H9 (cell line): ENCODE measurements around the gene HIVEP1. TPM values are rescaled to one million over a fixed set of nuclear protein-coding genes. Genes with fewer than 3 reads are reported as not detected.

ENCODE experiments used
- DNase-seq: peaks from one replicate; pipeline ENCODE4 v3.0.0-alpha.2; 2017
- H2AFZ ChIP-seq: one replicate; pipeline ENCODE4 v1.6.1; 2013; ENCODE audit warnings: mild to moderate bottlenecking, low read length, control low read depth, moderate library complexity
- H2AK5ac ChIP-seq: 2 replicates; pipeline ENCODE4 v1.6.1; 2013; ENCODE audit warnings: low read length, control low read depth, mixed read lengths; ENCODE audit not compliant: insufficient read length
- H2BK120ac ChIP-seq: one replicate; pipeline ENCODE4 v1.6.1; 2013; ENCODE audit warnings: low read depth, mild to moderate bottlenecking, low read length, control low read depth, inconsistent platforms; ENCODE audit not compliant: poor library complexity, severe bottlenecking
- H2BK12ac ChIP-seq: 2 replicates; pipeline ENCODE4 v1.6.1; 2013; ENCODE audit warnings: low read length, control low read depth, mixed read lengths, low read depth; ENCODE audit not compliant: insufficient read length
- H2BK15ac ChIP-seq: 2 replicates; pipeline ENCODE4 v1.6.1; 2013; ENCODE audit warnings: low read depth, low read length, control low read depth
- H2BK20ac ChIP-seq: one replicate; pipeline ENCODE4 v1.6.1; 2013; ENCODE audit warnings: low read depth, mild to moderate bottlenecking, low read length, control low read depth, inconsistent platforms; ENCODE audit not compliant: poor library complexity, severe bottlenecking
- H2BK5ac ChIP-seq: 2 replicates; pipeline ENCODE4 v1.6.1; 2013; ENCODE audit warnings: low read length, control low read depth, mixed read lengths; ENCODE audit not compliant: insufficient read length
- H3K14ac ChIP-seq: 2 replicates; pipeline ENCODE4 v1.6.1; 2013; ENCODE audit warnings: low read length, control low read depth; ENCODE audit not compliant: insufficient read depth
- H3K18ac ChIP-seq: 2 replicates; pipeline ENCODE4 v1.6.1; 2013; ENCODE audit warnings: low read depth, mild to moderate bottlenecking, mixed read lengths, low read length, control low read depth; ENCODE audit not compliant: insufficient read length
- H3K23ac ChIP-seq: 2 replicates; pipeline ENCODE4 v1.6.1; 2013; ENCODE audit warnings: low read length, control low read depth, mixed read lengths, low read depth; ENCODE audit not compliant: insufficient read length
- H3K23me2 ChIP-seq: 2 replicates; pipeline ENCODE4 v1.6.1; 2013; ENCODE audit warnings: low read depth, mild to moderate bottlenecking, mixed read lengths, low read length, control low read depth; ENCODE audit not compliant: insufficient read length, poor library complexity, severe bottlenecking
- H3K27ac ChIP-seq: 2 replicates; pipeline ENCODE4 v1.5.1; 2013; ENCODE audit warnings: low read length, control low read depth, mixed read lengths, low read depth; ENCODE audit not compliant: insufficient read length
- H3K27me3 ChIP-seq: 2 replicates; pipeline ENCODE4 v1.6.1; 2013; ENCODE audit warnings: low read length, control low read depth, inconsistent platforms; ENCODE audit not compliant: insufficient read depth
- H3K4ac ChIP-seq: 2 replicates; pipeline ENCODE4 v1.6.1; 2013; ENCODE audit warnings: low read depth, mild to moderate bottlenecking, control low read depth, inconsistent platforms, low read length, moderate library complexity
- H3K4me1 ChIP-seq: 2 replicates; pipeline ENCODE4 v1.6.1; 2013; ENCODE audit warnings: low read length, control low read depth, inconsistent platforms; ENCODE audit not compliant: insufficient read depth
- H3K4me2 ChIP-seq: 2 replicates; pipeline ENCODE4 v1.6.1; 2013; ENCODE audit warnings: low read length, control low read depth, mixed read lengths; ENCODE audit not compliant: insufficient read length, insufficient read depth
- H3K56ac ChIP-seq: 2 replicates; pipeline ENCODE4 v1.6.1; 2013; ENCODE audit warnings: low read depth, mild to moderate bottlenecking, mixed read lengths, low read length, control low read depth; ENCODE audit not compliant: insufficient read length
- H3K79me1 ChIP-seq: 2 replicates; pipeline ENCODE4 v1.6.1; 2013; ENCODE audit warnings: low read depth, mild to moderate bottlenecking, moderate library complexity, low read length, control low read depth, inconsistent platforms; ENCODE audit not compliant: insufficient read depth, poor library complexity, severe bottlenecking
- H3K79me2 ChIP-seq: 2 replicates; pipeline ENCODE4 v1.6.1; 2013; ENCODE audit warnings: low read length, control low read depth, inconsistent platforms; ENCODE audit not compliant: insufficient read depth
- H3K9ac ChIP-seq: 2 replicates; pipeline ENCODE4 v1.6.1; 2013; ENCODE audit warnings: low read length, control low read depth, mixed read lengths; ENCODE audit not compliant: insufficient read length; ENCODE audit errors: extremely low read depth
- H3K9me3 ChIP-seq: one replicate; pipeline ENCODE4 v1.6.1; 2013; ENCODE audit warnings: low read depth, low read length, inconsistent platforms; ENCODE audit not compliant: control insufficient read depth
- H3T11ph ChIP-seq: one replicate; pipeline ENCODE4 v1.6.1; 2013; ENCODE audit warnings: mild to moderate bottlenecking, low read length, control low read depth, inconsistent platforms
- H4K20me1 ChIP-seq: one replicate; pipeline ENCODE4 v1.6.1; 2013; ENCODE audit not compliant: control insufficient read depth, insufficient read length, insufficient read depth
- H4K5ac ChIP-seq: 2 replicates; pipeline ENCODE4 v1.6.1; 2013; ENCODE audit warnings: low read depth, mild to moderate bottlenecking, mixed read lengths, low read length, control low read depth; ENCODE audit not compliant: insufficient read length
- H4K8ac ChIP-seq: replicated peaks from 2 replicates; pipeline ENCODE4 v1.6.1; 2013; ENCODE audit warnings: low read length, control low read depth, mixed read lengths, low read depth; ENCODE audit not compliant: insufficient read length
- H4K91ac ChIP-seq: 2 replicates; pipeline ENCODE4 v1.6.1; 2013; ENCODE audit warnings: low read depth, mild to moderate bottlenecking, moderate library complexity, mixed read lengths, low read length, control low read depth; ENCODE audit not compliant: insufficient read length
- H3K27ac Mint-ChIP-seq, 3 experiments: 2 replicates in 2 of 3; 3 replicates in 1 of 3; pipeline ENCODE4 v1.8.0; 2020 to 2021; ENCODE audit warnings: mixed read lengths in 3 of 3, mild to moderate bottlenecking in 1 of 3, moderate library complexity in 1 of 3
- H3K27me3 Mint-ChIP-seq: 2 replicates; pipeline ENCODE4 v1.8.0; 2021; ENCODE audit warnings: low read depth, mild to moderate bottlenecking, moderate library complexity, mixed read lengths
- H3K36me3 Mint-ChIP-seq, 3 experiments: 2 replicates in 2 of 3; 3 replicates in 1 of 3; pipeline ENCODE4 v1.8.0; 2020 to 2021; ENCODE audit warnings: low read depth in 3 of 3, mixed read lengths in 3 of 3; ENCODE audit not compliant: insufficient read depth in 1 of 3
- H3K4me1 Mint-ChIP-seq, 2 experiments: 2 replicates each; pipeline ENCODE4 v1.8.0; 2020; ENCODE audit warnings: mixed read lengths in 2 of 2
- H3K4me3 Mint-ChIP-seq, 2 experiments: 2 replicates in 1 of 2; 3 replicates in 1 of 2; pipeline ENCODE4 v1.8.0; 2020 to 2021; ENCODE audit warnings: mild to moderate bottlenecking in 2 of 2, mixed read lengths in 2 of 2, moderate library complexity in 1 of 2
- H3K9me3 Mint-ChIP-seq, 2 experiments: 2 replicates in 1 of 2; 3 replicates in 1 of 2; pipeline ENCODE4 v1.8.0; 2020; ENCODE audit warnings: mild to moderate bottlenecking in 2 of 2, mixed read lengths in 2 of 2, moderate library complexity in 1 of 2
- CTCF ChIP-seq: fragments of 200-600 bp; sonication (generic); conservative IDR thresholded peaks from 3 replicates; pipeline ENCODE4 v1.8.0; 2021; ENCODE audit warnings: antibody characterized with exemption, mild to moderate bottlenecking
- WGBS: extraction: QIAGEN DNeasy Blood & Tissue Kit; methylation state at CpG from one replicate; pipeline ENCODE4 v1.1.7; 2013; ENCODE audit warnings: missing lambda C conversion rate, low lambda C conversion rate, mixed read lengths; ENCODE audit not compliant: insufficient read length; ENCODE audit errors: extremely low coverage; 5-methylcytosine and 5-hydroxymethylcytosine counted together
- total RNA-seq: library from RNA; stranded (reverse); gene quantifications from 2 replicates; pipeline ENCODE4 v1.2.1, GENCODE V29; 2021

The HIVEP1 gene
- total RNA-seq, 1 experiment from 2014 or later = 44.2 TPM

GRCh38 chr6:11970114-11970513, 42.0 kb upstream of the HIVEP1 start:
- Histone ChIP-seq H2BK12ac (no peak overlapping the region), H4K20me1 (no peaks in the 10 kb centered on the region), H4K8ac (no peak overlapping the region), H2AK5ac (no peak overlapping the region), H3K4me1 (peaks cover 17% of the 10 kb centered on the region), H3K4ac (no peak overlapping the region), H2BK5ac (no peak overlapping the region), H3T11ph (no peak overlapping the region), H3K9ac (no peak overlapping the region), H3K79me1 (no peaks in the 10 kb centered on the region), H3K18ac (no peak overlapping the region), H3K9me3 (no peaks in the 10 kb centered on the region), H3K23me2 (no peaks in the 10 kb centered on the region), H2AFZ (no peak overlapping the region), H3K14ac (no peak overlapping the region), H3K79me2 (no peaks in the 10 kb centered on the region), H4K5ac (no peak overlapping the region), H2BK20ac (no peak overlapping the region), H2BK15ac (no peak overlapping the region), H2BK120ac (no peak overlapping the region), H3K27me3 (no peaks in the 10 kb centered on the region), H4K91ac (no peak overlapping the region), H3K56ac (no peak overlapping the region), H3K4me2 (no peak overlapping the region), H3K27ac (no peak overlapping the region), H3K23ac (no peak overlapping the region)
- peaks cover 2 to 9% (median 3%) of the 10 kb centered on the region in 3 experiments; a peak in 3 of 7 replicates for H3K36me3 Mint-ChIP-seq
- H3K27me3 Mint-ChIP-seq = no peaks in the 10 kb centered on the region
- peaks cover 33 to 42% of the 10 kb centered on the region in 2 experiments for H3K4me1 Mint-ChIP-seq
- no peak overlapping the region for H3K27ac Mint-ChIP-seq
- no CpG with 5 or more reads among the region's 3 CpGs for WGBS
- no peak for TF ChIP-seq CTCF
- DNase-seq = no peak
- H3K9me3 Mint-ChIP-seq = peaks cover 0 to 2% of the 10 kb centered on the region in 2 experiments; a peak in 1 of 5 replicates
- H3K4me3 Mint-ChIP-seq = no peak overlapping the region
